Panc1 (cell line): ENCODE results near the gene NFE2.
"Not testable (repeated sequence)": the region's sequence is repeated elsewhere in the genome, so short reads cannot be mapped to it uniquely, and the experiment has no call there.

Source experiments
- POLR2AphosphoS5 ChIP-seq: IDR thresholded peaks from 2 replicates; pipeline ENCODE4 v1.6.1; 2012; ENCODE audit warnings: mild to moderate bottlenecking, low read depth, low read length, moderate library complexity
- TF ChIP-seq, protein P1 (sequence below): fragments of 450-650 bp; IDR thresholded peaks from 2 replicates; pipeline ENCODE4 v1.5.1; 2017; ENCODE audit warnings: mild to moderate bottlenecking

DNA sequence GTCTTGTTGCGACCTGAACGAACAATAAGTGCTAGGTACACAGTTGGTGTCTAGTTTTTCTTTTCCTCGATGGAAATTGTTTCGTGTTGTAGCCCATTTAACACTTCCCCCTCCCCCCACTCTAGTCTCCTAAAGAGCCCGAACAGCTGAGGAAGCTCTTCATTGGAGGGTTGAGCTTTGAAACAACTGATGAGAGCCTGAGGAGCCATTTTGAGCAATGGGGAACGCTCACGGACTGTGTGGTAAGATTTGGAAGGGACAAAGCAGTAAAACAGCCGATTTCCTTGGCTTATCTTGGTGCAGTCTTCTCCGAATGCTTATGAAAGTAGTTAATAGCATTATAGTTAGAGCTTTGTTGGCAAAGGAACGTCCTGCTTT, 19.6 kb downstream of the NFE2 start:
- TF ChIP-seq, protein P1, sequence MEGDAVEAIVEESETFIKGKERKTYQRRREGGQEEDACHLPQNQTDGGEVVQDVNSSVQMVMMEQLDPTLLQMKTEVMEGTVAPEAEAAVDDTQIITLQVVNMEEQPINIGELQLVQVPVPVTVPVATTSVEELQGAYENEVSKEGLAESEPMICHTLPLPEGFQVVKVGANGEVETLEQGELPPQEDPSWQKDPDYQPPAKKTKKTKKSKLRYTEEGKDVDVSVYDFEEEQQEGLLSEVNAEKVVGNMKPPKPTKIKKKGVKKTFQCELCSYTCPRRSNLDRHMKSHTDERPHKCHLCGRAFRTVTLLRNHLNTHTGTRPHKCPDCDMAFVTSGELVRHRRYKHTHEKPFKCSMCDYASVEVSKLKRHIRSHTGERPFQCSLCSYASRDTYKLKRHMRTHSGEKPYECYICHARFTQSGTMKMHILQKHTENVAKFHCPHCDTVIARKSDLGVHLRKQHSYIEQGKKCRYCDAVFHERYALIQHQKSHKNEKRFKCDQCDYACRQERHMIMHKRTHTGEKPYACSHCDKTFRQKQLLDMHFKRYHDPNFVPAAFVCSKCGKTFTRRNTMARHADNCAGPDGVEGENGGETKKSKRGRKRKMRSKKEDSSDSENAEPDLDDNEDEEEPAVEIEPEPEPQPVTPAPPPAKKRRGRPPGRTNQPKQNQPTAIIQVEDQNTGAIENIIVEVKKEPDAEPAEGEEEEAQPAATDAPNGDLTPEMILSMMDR: not testable (repeated sequence)
- not testable (repeated sequence) for TF ChIP-seq POLR2AphosphoS5
